ENCODE measurements around the gene STX8.

DNA sequence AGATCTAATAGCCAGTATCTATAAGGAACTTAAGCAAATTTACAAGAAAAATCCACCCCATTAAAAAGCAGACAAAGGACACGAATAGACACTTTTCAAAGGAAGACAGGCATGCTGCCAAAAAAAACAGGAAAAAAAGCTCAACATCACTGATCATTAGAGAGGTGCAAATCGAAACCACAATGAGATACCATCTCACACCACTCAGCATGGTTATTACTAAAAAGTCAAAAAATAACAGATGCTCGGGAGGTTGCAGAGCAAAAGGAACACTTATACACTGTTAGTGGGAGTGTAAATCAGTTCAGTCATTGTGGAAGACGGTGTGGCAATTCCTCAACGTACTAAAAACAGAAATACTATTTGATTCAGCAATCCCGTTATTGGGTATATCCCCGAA is 9.6 kb downstream of the STX8 start:
- TF ChIP-seq, protein P1, sequence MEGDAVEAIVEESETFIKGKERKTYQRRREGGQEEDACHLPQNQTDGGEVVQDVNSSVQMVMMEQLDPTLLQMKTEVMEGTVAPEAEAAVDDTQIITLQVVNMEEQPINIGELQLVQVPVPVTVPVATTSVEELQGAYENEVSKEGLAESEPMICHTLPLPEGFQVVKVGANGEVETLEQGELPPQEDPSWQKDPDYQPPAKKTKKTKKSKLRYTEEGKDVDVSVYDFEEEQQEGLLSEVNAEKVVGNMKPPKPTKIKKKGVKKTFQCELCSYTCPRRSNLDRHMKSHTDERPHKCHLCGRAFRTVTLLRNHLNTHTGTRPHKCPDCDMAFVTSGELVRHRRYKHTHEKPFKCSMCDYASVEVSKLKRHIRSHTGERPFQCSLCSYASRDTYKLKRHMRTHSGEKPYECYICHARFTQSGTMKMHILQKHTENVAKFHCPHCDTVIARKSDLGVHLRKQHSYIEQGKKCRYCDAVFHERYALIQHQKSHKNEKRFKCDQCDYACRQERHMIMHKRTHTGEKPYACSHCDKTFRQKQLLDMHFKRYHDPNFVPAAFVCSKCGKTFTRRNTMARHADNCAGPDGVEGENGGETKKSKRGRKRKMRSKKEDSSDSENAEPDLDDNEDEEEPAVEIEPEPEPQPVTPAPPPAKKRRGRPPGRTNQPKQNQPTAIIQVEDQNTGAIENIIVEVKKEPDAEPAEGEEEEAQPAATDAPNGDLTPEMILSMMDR (IDR thresholded peaks at IDR 0.05; ENCODE audit: borderline replicate concordance, extremely low read depth, low read length, poor library complexity, severe bottlenecking), result no peak
- TF ChIP-seq EZH2 (IDR thresholded peaks at IDR 0.05; ENCODE audit: borderline replicate concordance, low read depth, low read length, severe bottlenecking), result no peak

Data from DND-41 (cell line).